Loucy (cell line): ENCODE measurements around the gene THEM5.

ENCODE experiments used
- CTCF ChIP-seq: fragments of 200-600 bp; sonication (generic); conservative IDR thresholded peaks from 2 replicates; pipeline ENCODE4 v1.5.1; 2014; ENCODE audit warnings: mild to moderate bottlenecking, antibody characterized with exemption, low read length
- EZH2phosphoT487 ChIP-seq: fragments of 200-600 bp; IDR thresholded peaks from 2 replicates; pipeline ENCODE4 v1.6.1; 2018; ENCODE audit warnings: antibody characterized with exemption, mild to moderate bottlenecking, moderate library complexity, borderline replicate concordance

- TF ChIP-seq CTCF (no peak), EZH2phosphoT487 (no peak)
These were observed 16.3 kb downstream of the THEM5 start for GRCh38 chr1:151837197-151837596.
